ENCODE results near the gene TMEM132D.

TMEM132D gene

DNA sequence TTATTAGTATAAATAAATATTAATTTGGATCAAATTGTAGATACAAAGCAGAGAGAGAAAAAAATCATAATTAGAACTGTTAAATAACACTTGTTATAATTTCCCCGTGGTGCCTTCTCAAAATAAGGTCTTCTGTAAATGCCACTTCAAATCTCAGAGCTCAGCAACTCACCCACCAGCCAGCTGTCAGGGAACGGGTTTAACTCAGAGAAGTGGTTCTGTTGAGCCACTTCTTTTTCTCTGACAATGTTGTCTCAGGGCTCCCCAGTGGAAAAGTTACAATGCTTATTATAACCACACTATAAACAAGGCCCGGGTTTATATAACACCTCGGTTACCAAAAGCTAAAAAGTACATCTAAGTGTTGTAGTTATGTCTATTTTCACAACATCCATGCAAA, 598.0 kb downstream of the TMEM132D start:
- no peak for FAIRE-seq

DNA sequence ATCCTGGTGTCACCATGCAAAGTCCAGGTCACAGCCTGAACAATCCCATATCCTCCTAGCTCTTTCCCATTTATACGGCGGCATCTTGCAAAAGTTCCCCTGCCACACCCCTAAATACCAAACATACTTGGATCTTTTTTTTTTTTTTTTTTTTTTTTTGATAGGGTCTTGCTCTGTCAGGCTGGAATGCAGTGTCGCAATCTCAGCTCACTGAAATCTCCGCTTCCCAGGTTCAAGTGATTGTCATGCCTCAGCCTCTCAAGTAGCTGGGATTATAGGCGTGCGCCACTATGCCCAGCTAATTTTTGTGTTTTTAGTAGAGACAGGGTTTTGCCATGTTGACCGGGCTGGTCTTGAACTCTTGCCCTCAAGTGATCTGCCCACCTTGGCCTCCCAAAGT, 599.3 kb downstream of the TMEM132D start:
- no peak for FAIRE-seq

DNA sequence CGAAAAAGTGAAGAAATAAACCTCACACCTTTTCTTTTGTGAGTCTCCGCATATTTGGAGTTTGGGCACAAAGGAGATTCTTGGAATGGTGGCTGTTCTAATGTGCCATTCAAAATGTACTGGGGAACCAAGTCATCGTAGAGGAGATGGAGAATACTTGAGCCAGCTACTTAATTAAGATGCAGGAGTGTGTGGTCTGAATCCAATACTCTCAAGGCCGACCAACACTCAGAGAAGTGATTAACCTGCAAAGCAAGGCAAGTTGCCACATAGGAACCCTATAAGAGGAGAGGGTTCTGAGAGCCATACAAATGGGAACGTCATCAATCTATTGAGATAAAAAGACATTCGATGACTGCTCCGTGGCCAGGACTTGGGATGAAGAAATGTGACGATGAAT, 603.8 kb downstream of the TMEM132D start:
- FAIRE-seq: no peak

DNA sequence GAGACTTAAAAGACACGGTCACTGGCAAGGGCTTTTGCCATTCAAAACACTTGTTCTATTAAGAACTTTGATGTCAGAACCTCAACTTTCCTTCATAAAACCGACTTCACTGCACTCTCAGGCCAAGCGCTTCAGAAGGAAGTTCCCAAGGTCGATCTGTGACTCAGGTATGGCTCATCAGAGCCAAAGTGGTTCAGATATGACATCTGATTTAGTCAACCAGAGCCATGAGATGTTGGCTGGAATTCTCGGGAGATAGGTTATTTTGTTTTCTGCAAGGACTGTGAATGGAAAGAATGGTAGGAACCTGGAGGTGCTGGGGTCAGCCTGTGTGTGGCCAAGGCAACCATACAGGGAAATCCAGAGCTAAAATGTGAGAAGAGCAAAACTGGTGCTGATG, 604.9 kb downstream of the TMEM132D start:
- FAIRE-seq: no peak

DNA sequence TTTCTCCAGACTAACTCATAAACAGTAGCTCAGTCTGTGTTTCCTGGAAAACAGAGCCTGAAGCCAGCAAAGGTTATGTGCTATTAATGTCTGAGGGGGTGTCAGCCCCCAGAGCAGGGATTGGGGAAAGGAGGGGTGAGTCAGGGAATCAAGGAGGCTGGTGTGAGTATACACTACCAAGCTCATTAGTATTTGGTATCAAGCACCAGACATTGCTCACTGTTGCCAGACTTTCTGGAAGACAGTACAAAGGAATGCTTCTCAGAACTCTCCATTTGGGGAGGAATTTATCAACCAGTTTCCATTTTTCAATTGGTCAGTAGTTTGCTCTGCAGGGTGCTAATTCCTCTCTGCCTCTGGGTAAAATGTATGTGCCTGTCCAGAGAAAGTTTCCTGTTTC, 607.2 kb downstream of the TMEM132D start:
- FAIRE-seq: no peak

DNA sequence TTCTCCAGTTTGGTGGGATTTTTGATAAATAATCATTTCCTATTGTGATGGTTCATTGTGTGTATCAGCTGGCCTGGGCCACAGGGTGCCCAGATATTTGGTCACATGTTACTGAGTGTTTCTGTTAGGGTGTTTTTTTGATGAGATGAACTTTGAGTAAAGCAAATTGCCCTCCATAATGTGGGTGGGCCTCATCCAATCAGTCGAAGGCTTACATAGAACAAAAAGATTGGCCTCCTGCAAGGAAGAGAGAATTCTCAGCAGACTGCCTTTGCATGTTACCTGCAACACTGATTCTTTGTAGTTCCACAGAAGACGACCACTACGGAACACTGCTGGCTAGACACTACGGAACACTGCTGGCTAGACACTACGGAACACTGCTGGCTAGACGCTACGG, 609.0 kb downstream of the TMEM132D start:
- no peak for FAIRE-seq

DNA sequence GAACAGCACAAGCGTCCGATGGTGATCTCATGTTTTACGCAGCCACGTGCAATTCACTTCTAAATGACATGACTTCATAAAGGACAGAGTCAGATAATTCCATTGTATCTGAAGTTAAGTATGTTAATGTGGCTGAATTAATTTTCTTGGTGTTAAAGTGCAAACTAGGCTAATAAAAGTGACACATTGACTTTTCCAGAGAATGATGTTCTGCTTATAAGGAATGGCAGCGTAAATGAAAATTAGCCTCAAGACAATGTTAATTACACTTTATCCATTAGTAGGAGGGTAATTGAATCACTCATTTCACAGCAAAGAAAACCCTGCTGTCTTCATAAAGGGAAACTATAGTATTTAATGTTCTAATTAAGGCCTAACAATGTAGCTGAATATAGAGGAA, 624.1 kb downstream of the TMEM132D start:
- no peak for FAIRE-seq

DNA sequence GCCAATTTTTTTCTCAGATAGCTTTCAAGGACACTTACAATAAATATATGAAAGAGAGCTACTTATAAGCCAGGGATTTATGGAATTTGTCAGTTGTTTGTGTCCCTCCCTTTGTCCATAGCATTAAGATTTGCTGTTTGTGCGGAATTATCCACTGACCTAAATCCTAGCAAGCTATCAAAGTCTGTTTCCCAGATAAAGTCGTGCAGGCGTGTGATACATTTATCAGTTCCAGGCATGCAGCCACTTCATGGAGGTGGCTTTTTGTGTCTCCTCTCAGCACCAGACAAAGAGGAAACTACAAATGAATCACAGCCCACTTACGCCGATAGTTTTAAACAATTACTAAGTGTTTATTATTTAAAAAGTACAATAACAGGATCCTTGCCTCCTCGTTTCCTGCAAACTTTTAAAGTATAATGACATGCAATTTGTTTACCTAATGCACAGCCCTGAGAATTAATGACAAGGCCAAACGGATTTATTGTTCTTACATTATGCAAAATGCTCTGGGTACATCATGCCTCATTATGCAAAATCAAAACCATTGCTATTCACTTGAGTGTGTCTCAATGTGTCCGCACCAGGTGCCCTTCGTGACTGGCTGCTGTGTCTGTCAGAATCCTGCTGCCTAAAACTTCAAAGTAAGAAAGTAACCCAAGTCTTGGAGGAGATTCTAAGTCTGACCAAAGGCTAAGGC, 627.3 kb downstream of the TMEM132D start:
- FAIRE-seq: no peak

DNA sequence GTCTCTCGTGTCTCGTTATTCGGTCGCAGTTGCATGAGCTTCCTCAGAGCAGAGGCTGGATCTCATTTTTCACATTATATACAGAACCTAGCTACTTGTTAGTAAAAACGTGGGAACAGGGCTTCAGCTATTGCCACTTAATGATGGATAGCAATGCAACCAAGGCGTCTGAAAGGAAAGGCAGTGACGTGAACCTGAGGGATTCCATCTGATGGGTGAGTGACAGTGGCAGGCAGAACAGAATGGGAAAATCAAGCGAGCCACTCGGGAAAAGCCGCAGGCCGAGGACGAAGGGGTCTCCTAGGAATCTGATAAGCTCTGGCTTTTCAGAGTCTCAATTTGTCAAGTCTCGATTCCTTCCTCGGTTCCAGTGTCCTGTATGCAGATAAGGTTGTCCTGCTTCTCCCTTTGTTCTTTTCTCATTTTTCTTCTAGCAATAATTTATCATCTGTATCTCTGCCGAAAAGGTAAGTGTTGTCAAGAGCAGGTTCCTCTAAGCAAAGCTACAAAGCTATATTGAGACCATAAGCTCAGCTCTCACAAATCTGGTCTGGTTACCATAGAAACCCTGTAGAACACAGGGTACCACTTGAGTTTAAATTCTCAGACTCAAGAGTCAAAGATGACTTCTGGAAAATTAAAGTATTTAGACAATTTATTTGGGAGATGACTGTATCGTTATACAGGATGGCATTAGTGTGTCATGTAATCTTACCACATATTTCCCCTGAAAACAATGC, 633.9 kb downstream of the TMEM132D start:
- no peak for FAIRE-seq

DNA sequence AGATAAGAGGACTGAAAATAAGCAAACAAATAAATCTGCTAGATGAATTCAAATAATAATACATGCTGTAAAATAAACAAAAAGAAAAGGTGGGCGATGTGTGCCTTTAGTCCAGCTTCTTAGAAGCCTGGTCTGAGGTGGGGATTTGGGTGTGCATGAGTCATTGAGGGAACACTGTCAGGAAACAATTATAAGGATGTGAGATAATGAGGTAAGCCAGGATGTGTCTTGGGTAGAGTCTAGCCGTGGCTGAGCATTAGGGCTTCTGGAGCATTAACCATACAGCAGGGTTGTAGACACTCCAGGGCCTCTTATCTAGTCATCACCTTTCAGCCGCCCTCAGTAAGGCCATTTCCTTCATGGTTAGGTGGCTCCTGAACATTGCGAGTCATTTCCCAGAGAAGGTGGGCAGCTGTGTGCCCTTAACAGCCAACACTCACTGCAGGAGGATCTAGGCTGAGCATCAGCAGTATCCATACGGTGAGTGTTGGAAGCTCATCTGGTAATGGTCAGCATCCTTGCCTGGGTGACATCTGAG, 645.0 kb downstream of the TMEM132D start:
- FAIRE-seq: no peak

DNA sequence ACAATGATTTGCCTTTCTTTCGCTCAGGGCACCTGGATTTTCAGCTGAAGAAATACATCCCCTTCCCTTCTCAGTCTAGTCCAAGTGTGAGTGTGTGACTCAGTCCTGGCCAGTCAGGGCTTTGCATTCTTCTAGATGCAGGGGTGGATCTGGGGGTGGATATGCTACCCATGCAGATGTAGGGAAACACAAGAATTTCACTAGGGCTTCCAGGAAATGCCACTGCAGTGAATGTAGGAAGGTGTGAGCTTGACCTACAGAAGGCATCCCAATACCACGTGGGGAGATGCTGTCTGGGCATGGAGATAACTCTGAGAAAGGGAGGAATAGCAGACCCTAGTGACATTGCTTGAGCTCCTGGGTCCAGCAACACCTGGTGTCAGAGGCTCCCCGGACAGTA, 646.3 kb downstream of the TMEM132D start:
- FAIRE-seq: no peak

DNA sequence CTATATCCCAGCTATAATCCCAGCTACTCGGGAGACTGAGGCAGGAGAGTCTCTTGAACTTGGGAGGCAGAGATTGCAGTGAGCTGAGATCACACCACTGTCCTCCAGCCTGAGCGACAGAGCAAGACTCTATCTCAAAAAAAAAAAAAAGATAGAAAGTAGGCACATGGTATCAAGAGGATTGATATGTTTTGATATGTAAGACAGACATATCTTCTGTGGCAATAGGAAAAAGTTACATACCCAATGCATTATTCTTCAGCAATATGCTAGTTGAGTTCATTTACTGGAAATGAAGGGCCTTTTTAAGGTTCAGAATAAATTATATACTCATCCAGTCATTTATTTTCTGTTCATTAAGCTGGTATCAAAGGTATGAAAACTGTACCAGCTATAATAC, 657.2 kb downstream of the TMEM132D start:
- no peak for FAIRE-seq

DNA sequence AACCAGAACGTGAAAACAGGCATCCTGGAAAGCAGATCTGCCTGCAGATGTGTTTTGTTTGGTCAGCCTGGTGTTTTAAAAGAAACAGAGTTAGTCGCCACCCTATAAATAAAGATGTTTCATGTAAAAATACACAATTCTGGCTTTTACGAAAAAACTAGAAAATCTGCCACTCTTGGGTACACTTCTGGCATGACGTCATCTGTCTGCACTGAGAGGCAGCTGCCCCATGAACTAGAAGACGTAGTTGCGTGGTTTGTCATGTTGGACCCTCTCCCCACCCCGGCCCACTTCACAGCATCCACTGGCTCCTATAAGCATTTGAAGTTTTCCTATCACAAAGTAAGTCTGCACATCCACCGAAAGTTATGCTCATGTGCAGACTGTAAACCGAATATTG, 658.1 kb downstream of the TMEM132D start:
- no peak for FAIRE-seq

DNA sequence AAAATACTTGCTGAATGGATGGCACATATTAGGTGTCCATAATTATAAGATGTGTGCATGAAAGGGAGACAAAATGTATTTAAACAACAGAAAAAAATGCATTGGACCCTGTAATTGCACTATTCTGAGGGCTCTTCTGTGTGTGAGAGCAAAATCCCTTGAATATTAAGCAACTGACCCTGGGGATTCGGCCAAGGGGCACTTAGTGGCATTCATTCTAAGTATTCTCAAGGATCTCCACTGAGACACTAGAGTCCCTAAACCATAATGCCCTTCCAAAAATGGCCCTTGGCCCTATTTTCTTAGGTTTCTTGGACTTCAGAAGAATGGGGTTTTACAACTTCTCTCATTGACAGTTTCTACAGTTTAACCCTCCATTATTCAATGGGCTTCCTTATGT, 662.0 kb downstream of the TMEM132D start:
- FAIRE-seq: no peak

DNA sequence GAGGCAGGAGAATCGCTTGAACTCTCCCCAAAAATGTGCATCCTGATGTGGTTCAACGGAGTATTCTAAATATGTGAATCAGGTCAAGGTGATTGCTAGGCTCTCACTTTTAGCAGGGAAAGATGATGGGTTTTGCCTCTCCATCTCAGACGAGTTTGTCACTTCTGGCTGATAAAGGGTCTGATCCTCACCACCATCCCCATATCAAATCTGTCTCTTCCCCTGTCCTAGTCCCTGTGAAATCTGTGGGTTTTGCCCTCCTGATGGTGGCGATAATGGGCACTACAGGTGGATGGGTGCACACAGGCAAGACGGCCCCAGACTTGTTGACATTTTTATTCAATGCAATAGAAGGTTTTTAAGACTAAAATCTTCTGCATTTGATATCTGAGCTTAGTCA, 665.9 kb downstream of the TMEM132D start:
- FAIRE-seq: no peak

DNA sequence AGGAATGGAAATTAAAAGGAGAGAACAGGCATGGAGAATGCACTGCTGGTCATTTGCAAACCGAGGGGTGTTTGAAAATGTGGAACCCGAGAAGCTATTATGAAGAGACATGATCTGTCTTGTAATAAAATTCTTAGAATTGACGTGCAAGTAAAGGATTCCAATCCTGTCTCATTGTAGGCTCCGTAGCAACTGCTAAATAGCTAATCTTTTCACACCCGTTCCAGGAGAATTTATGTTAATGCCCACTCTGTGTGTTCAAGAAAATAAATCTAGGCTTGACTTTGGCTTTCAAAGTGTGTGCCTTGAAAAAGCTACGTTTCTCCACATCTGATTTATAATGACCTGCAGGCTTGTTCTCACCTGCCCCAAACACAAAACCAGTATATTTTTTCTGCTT, 669.6 kb downstream of the TMEM132D start:
- no peak for FAIRE-seq

DNA sequence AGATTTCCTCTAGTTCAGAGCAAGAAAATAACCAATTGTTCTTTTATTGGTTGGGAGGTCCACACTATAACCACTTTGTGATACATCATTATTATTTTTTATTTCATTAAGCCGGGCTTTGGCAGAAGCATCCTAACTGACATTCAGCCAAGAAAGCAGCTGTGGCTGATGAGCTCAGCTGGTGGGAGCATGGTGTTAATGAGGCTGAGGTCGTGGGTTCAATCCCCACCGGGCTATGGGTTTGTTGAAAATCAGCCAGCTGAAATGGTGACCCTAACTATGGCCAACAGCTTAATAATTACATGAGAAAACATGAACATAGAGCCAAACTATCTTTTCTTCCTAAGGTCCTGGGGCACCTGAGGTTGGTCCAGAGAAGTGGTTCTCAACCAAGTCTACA, 672.3 kb downstream of the TMEM132D start:
- no peak for FAIRE-seq

DNA sequence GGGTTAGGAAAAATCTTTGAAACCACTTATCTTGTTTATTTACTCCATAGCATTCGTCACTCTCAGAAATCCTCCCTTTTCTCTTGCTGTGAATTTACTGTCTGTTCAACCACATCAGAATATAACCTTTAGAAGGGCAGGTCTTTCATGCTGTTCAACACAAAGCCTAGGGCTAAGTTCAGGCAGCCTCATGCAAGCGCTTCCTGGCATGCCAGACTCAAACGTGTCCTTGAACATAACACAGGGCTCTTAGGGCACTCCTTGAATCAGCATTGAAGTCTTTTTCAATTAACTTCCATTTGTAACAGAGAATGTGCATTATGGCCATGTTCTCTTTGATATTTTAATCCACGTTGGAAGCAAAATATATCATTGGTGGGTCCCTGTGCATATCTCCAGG, 672.8 kb downstream of the TMEM132D start:
- FAIRE-seq: no peak

DNA sequence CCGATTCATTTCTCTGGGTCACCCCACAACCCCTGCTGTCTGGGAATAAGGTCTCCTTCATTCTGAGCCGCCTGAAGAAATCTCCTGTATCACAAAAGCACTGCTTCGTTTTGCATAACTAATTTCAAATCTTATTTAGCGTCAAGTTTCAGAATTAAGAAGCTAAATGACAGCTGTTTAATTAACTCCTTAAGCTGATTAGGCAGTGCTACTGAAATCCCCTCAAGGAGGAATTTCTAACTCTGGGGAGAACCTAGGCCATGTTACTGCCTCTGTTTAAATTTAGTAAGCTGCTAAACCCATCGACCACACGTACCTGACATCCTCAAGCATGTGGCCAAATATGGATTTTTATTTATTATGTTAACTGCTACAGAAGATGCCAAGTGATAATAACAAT, 677.0 kb downstream of the TMEM132D start:
- FAIRE-seq: no peak

DNA sequence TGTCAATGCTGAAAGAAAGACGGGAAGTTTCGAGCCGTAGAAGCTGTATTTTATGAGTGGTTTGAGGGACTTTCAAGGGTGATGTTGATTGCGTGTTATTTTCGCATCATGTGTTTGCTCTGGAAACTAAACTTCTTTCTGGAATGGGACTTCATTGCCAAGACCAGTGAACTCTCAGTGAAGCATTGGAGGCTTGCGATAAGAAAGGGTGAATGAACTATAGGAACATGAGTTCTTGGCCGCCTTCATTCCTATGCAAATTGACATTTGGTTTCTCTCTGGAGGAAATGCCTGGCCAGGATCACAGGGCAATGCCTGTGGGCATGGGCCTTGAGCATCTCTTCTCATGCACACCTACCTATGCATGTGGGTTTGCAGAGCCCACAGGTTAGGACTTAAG, 677.8 kb downstream of the TMEM132D start:
- FAIRE-seq: no peak

DNA sequence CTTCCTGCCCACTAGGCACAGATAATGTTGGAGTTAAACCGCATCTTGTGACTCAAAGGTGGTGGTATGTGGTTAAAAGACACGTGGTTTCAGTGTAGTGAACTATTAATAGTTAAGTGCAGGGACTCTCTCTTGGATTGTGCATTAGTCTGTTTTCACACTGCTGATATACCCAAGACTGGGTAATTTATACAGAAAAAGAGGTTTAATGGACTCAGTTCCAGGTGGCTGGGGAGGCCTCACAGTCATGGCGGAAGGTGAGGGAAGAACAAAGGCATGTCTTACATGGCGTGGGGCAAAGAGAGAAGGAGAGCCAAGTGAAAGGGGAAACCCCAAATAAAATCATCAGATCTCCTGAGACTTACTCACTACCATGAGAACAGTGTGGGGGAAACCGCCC, 688.3 kb downstream of the TMEM132D start:
- FAIRE-seq: no peak

DNA sequence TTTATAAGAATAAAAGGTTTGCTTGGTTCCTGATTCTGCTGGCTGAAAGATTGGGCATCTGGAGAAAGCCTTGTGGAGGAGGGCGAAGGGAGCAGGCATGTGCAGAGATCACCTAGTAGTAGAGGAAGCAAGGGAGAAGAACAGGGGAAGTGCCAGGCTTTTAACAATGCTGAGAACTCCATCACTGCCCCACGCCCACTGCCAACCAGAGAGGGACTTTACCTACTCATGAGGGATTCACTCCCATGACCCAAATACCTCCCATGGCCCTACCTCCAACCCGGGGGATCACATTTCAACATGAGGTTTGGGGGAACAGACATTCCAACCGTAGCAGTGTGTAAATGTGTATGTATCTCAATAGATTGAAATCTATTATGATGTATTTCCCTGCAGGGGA, 690.3 kb downstream of the TMEM132D start:
- FAIRE-seq: no peak

DNA sequence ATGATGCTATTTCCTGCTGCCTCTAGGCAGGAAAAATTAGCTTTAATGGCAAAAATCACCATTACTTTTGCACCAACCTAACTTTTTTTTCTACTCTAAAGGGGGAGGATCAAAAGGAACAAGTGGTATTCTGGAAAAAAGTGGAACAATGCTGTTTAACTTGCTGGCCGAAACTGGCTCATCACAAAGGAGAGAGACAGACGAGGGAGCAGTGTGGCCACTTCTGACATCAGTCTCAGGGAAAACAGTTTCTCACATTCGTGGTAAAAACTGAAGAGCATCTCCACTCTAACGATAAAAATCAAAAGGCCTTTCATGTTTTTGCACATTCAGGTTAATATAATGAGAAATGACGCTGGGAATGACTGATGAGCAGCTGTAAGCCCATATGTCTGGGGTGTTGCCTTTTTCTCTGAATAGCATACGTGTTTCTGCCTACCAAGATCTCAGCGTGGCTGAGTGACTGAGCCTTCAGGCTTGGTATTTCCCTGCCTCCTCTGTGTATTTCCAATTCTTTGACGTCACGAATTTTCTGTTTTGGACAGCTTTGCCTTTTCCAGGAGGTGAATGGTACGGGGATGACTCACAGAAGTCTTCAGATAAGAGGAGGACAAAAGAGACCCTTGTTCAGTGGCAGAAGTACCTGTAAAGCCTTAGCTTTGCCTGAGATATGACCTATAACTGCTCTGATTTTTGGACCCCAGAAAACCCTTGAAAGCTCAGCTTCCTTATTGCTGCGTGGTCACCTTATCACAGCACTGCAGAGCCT, 691.8 kb downstream of the TMEM132D start:
- no peak for FAIRE-seq

DNA sequence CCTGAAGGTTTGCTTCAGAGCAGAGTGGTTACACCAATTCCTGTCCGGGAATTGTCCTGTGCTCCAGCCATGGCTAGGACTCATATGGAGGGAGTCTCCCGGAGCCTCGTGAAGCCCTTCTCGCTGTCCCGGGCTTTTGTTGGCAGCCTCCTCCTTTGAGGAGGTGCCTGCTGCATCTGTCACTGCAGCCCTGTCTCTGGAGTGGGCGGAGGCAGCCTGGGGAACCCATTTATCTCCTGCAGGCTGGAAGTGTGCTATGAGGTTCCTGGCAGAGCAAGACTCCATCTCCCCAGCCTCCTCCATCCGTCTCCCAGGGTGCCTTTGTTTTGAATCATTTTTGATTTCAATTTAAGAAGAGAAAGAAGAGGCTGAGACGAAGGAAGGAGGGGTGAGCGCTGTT, 695.3 kb downstream of the TMEM132D start:
- no peak for FAIRE-seq

All from G401.6 (cell line).